Endothelial cell of umbilical vein (primary cell): Measurements from ENCODE around the gene CLBA1.

ENCODE experiments used
- CTCF ChIP-seq, 2 donors: IDR thresholded peaks; 1 replicate in 1 of 2; 2 replicates in 1 of 2; pipeline ENCODE4 v1.5.1; 2011; ENCODE audit warnings: low read length in 2 of 2, mild to moderate bottlenecking in 2 of 2, moderate library complexity in 2 of 2, control low read depth in 1 of 2, inconsistent platforms in 1 of 2, low read depth in 1 of 2; ENCODE audit not compliant: insufficient read depth in 1 of 2; ENCODE audit errors: extremely low read depth in 1 of 2
- POLR2AphosphoS5 ChIP-seq: IDR thresholded peaks from 2 replicates; pipeline ENCODE4 v1.6.1; 2012; ENCODE audit warnings: low read depth, mild to moderate bottlenecking, control low read depth, low read length, moderate library complexity; ENCODE audit not compliant: insufficient read depth

- no peak for TF ChIP-seq POLR2AphosphoS5
- TF ChIP-seq CTCF (IDR thresholded peaks at IDR 0.05; ENCODE audit: extremely low read depth in 1 of 2, insufficient read depth in 1 of 2, low read depth in 1 of 2, low read length in 2 of 2) = no peak
These were observed 43.0 kb upstream of the CLBA1 start for GRCh38 chr14:104942586-104942985.
